ENCODE data around the gene SZRD1.

The SZRD1 gene

DNA sequence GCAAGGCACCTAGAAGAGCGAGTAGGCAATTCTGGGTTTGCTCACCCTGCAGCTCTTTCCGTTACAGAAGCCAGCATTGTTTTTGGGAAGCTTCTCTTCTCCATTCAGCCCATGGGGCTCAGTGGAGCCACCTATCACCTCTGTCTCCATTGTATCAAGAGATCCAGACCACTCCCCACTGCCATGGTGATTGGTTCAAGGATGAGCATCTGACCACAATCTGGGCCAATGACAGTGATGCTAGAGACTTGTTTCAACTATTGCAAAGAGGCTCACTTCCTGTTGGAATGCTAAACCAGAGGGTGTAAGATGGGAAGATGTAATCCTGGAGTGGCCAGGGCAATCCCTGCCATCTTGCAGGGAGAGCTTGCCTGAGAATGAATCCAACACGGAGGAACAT lies 63.6 kb downstream of the SZRD1 start:
- TF ChIP-seq, protein P1, sequence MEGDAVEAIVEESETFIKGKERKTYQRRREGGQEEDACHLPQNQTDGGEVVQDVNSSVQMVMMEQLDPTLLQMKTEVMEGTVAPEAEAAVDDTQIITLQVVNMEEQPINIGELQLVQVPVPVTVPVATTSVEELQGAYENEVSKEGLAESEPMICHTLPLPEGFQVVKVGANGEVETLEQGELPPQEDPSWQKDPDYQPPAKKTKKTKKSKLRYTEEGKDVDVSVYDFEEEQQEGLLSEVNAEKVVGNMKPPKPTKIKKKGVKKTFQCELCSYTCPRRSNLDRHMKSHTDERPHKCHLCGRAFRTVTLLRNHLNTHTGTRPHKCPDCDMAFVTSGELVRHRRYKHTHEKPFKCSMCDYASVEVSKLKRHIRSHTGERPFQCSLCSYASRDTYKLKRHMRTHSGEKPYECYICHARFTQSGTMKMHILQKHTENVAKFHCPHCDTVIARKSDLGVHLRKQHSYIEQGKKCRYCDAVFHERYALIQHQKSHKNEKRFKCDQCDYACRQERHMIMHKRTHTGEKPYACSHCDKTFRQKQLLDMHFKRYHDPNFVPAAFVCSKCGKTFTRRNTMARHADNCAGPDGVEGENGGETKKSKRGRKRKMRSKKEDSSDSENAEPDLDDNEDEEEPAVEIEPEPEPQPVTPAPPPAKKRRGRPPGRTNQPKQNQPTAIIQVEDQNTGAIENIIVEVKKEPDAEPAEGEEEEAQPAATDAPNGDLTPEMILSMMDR (IDR thresholded peaks at IDR 0.05; ENCODE audit: insufficient read depth, low read depth, low read length, missing control alignments) = no peak
- DNase-seq (ENCODE audit: low read depth) = peak; percentile 15
- H3K4me3 ChIP-seq (ENCODE audit: low read depth, low read length) = no peak overlapping the region

DNA sequence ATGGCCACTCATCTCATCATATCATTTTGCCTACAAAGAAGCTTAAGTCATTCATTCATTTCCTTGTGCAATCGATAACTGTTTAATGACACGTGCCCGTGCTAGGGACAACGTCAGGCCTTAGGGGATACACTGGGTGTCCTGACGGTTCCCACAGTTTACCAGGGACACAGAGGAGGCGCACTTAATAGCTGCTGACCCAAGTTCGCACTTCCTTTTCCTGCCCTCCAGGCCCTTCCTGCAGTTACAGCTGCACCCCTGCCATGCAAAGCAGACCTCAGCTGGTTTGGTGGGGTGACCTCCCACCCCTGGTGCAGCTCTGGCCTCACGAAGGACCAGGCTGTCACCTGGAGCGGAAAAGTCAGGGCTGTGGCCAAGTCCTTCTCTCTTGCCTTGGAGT lies 66.0 kb downstream of the SZRD1 start:
- TF ChIP-seq, protein P1 (IDR thresholded peaks at IDR 0.05; ENCODE audit: insufficient read depth, low read depth, low read length, missing control alignments) = no peak
- no peak overlapping the region for H3K4me3 ChIP-seq (ENCODE audit: low read depth, low read length)
- DNase-seq (ENCODE audit: low read depth) = peak; percentile 70

DNA sequence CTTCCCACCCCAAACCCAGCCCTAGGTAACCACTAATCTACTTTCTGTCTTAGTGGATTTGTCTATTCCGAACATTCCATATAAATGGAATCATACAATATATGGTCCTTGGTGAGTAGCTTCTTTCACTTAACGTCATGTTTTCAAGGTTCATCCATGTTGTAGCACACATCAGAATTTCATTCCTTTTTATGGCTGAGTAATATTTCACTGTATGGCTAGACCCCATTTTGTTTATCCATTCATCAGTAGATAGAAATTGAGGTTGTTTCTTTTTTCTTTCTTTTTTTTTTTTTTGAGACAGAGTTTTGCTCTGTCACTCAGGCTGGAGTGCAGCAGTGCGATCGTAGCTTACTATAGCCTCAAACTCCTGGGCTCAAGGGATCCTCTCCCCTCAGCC lies 67.0 kb downstream of the SZRD1 start:
- DNase-seq (ENCODE audit: low read depth) = no peak

DNA sequence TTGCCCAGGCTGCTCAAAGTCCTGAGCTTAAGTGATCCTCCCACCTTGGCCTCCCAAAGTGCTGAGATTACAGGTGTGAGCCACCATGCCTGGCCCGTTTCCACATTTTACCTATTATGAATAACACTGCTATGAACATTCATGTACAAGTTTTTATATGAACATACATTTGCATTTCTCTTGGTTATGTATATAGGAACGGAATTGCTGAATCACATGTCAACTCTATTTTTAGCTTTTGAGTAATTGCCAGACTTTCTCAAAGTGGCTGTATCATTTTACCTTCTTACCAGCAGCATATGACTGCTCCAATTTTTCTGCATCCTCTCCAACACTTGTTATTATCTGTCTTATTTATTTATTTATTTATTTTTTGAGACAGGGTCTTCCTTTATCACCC lies 67.5 kb downstream of the SZRD1 start:
- peak; percentile 22 for DNase-seq (ENCODE audit: low read depth)
- H3K4me3 ChIP-seq (ENCODE audit: low read depth, low read length) = no peak overlapping the region
- TF ChIP-seq, protein P1 (IDR thresholded peaks at IDR 0.05; ENCODE audit: insufficient read depth, low read depth, low read length, missing control alignments) = no peak

More for the DNA sequence above, 67.0 kb downstream of the SZRD1 start:
- TF ChIP-seq, protein P1 (IDR thresholded peaks at IDR 0.05; ENCODE audit: insufficient read depth, low read depth, low read length, missing control alignments) = no peak
- H3K4me3 ChIP-seq (ENCODE audit: low read depth, low read length) = no peak overlapping the region

DNA sequence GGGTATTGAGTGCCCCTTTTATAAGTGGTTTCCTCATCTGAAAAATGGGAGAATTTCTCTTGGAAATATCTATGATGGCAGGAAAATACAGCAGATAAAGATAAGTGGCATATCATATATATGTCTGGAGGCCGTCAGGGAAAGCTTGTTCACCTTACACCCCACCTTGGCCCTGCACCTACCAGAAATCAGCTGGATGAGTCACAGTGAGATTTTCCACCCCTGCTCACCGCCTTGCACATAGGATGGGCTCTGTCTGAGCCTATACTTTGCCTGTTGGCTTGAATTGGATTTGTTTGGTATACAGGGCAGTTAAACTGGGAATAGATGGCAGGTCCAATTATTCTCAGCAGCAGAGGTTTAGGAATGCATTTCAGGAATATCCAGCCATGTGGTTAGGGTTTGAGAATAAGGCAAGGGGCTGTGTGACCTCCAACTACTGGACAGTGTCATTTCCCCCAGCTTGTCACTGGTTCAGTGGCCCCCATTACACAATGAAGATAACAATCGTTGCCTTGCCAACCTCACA lies 70.0 kb downstream of the SZRD1 start, which contains the start of gene SPATA21:
SPATA21 (minus strand) TSS at position 479 of the 529 bp plus-strand sequence. CDS start 6,053 bp downstream, outside the sequence.
- TF ChIP-seq, protein P1 (IDR thresholded peaks at IDR 0.05; ENCODE audit: insufficient read depth, low read depth, low read length, missing control alignments) = no peak
- DNase-seq (ENCODE audit: low read depth) = no peak
- no peak within 1 kb of the TSS for H3K4me3 ChIP-seq (ENCODE audit: low read depth, low read length)

DNA sequence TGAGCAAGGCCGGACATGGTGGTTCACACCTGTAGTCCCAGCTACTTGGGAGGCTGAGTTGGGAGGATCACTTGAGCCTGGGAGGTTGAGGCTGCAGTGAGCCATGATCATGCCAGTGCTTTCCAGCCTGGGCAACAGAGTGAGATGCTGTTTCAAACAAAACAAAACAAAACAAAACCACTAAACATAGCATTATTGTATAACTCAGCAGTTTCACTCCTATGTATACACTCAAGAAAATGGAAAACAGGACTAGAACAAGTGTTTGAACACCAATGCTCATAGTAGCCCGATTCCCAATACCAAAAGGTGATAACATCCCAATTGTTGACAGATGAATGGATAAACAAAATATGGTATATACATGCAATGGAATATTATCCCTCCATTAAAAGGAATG lies 71.5 kb downstream of the SZRD1 start:
- H3K4me3 ChIP-seq (ENCODE audit: low read depth, low read length) = no peak overlapping the region
- TF ChIP-seq, protein P1 (IDR thresholded peaks at IDR 0.05; ENCODE audit: insufficient read depth, low read depth, low read length, missing control alignments) = no peak

DNA sequence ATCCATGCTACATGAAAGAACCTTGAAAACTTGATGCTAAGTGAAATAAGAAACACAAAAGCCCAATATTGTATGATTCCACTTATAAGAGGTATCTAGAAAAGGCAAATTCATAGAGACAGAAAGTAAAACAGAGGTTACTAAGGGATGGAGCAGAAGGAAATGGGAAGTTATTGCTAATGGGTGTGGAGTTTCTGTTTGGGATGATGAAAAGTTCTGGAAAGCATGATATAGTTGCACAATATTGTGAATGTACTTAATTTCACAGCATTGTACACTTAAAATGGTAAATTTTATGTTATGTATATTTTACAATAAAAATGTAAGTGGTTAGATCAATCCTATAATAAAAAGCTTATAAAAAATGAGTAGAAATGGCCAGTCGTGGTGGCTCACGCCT lies 71.9 kb downstream of the SZRD1 start:
- H3K4me3 ChIP-seq (ENCODE audit: low read depth, low read length) = no peak overlapping the region
- TF ChIP-seq, protein P1 (IDR thresholded peaks at IDR 0.05; ENCODE audit: insufficient read depth, low read depth, low read length, missing control alignments) = no peak
- no peak for DNase-seq (ENCODE audit: low read depth)

More for the DNA sequence above, 71.5 kb downstream of the SZRD1 start:
- no peak for DNase-seq (ENCODE audit: low read depth)
